PC-3 (cell line): ENCODE data around the gene KRTAP19-2.

ENCODE experiments used
- EZH2 ChIP-seq: fragments of 300-600 bp; sonication (generic); IDR thresholded peaks from one replicate; pipeline ENCODE4 v1.6.1; 2017; ENCODE audit warnings: antibody characterized with exemption, mild to moderate bottlenecking, low read length; ENCODE audit not compliant: unreplicated experiment
- TF ChIP-seq, protein P1 (sequence below): fragments of 300-600 bp; sonication (generic); conservative IDR thresholded peaks from 2 replicates; pipeline ENCODE4 v1.5.1; 2017; ENCODE audit warnings: antibody characterized with exemption, low read depth, mild to moderate bottlenecking, low read length

DNA sequence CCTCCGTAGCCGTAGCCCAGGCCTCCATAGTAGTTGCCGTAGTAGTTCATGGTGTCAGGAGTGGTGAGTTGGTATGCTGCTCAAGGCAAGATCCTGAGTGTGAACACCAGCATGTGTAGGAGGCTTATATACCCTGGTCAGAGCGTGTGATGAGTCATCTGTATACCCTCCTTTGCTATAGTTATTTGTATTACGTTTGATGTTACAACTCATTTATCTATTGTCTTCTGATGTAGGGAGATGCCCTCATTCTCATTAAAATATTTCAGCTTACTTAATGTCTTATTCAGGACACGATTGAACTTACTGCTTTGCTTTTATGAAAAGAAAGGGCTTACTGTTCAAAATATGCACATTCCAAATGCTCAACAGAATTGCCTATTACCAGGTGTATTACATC, 14.8 kb upstream of the KRTAP19-2 start, which contains the start of gene KRTAP19-5:
- no peak for TF ChIP-seq EZH2
- TF ChIP-seq, protein P1, sequence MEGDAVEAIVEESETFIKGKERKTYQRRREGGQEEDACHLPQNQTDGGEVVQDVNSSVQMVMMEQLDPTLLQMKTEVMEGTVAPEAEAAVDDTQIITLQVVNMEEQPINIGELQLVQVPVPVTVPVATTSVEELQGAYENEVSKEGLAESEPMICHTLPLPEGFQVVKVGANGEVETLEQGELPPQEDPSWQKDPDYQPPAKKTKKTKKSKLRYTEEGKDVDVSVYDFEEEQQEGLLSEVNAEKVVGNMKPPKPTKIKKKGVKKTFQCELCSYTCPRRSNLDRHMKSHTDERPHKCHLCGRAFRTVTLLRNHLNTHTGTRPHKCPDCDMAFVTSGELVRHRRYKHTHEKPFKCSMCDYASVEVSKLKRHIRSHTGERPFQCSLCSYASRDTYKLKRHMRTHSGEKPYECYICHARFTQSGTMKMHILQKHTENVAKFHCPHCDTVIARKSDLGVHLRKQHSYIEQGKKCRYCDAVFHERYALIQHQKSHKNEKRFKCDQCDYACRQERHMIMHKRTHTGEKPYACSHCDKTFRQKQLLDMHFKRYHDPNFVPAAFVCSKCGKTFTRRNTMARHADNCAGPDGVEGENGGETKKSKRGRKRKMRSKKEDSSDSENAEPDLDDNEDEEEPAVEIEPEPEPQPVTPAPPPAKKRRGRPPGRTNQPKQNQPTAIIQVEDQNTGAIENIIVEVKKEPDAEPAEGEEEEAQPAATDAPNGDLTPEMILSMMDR: no peak
